ENCODE data around the gene TPTE2.
"Not testable (repeated sequence)": the region's sequence is repeated elsewhere in the genome, so short reads cannot be mapped to it uniquely, and the experiment has no call there.

TPTE2 gene

DNA sequence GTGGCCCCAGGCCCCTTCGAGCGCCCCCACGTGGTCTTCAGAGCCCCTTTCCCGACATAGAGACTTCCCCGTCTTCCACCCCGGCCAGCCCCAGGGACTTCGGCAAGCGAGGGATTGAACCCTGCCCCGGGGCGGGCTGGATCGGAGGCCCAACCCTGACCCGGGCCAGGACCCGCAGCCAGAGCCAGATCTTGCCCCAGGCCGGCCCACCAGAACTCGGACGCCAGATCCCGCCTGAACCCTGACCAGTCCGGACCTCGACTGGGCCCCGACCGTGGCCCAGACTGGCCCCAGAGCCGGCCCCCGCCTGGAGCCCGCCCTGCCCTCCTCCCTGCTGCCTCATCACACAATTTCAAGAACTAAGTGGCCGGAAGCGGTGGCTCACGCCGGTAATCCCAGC lies 253 bp upstream of the TPTE2 start:
- no peak for DNase-seq

GRCh38 chr13:19560672-19561071 lies 660 bp downstream of the TPTE2 start:
- not testable (repeated sequence) for DNase-seq

- not testable (repeated sequence) for DNase-seq
Measured at GRCh38 chr13:19559739-19560138, 1.6 kb downstream of the TPTE2 start.

- DNase-seq = not testable (repeated sequence)
Measured at GRCh38 chr13:19557287-19557686, 4.0 kb downstream of the TPTE2 start.

DNA sequence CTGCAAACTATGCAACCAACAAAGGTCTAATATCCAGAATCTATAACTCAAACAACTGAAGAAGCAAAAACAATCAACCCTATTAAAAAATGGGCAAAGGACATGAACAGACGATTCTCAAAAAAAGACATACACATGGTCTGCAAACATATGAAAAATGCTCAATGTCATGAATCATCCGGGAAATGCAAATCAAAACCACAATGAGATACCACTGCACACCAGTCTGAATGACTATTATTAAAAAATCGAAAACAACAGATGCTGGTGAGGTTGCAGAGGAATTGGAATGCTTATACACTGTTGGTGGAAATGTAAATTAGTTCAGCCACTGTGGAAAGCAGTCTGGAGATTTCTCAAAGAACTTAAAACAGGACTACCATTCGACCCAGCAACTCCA lies 12.1 kb downstream of the TPTE2 start:
- DNase-seq = not testable (repeated sequence)

- DNase-seq = not testable (repeated sequence)
Measured at GRCh38 chr13:19525634-19526033, 35.7 kb downstream of the TPTE2 start.

DNA sequence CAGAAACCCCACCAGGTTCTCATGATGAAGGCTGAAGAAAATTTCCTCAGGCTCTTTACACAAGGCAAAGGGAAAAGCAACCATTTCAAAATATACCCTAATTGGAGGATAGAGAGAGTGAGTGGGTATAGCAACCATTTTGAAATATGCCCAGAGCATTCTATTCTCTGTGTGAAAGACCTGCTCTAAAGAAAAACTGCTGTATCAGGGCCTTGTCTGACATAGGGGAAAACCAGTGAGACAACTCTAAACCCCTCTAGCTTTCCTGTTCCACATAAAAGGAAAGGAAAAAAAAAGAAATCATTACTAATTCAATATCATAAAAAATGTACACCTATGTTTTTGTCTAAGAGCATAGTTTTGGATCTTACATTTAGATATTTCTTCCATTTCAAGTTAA lies 42.3 kb downstream of the TPTE2 start:
- no peak for DNase-seq

- DNase-seq = not testable (repeated sequence)
Measured at GRCh38 chr13:19507623-19508022, 53.7 kb downstream of the TPTE2 start.

DNA sequence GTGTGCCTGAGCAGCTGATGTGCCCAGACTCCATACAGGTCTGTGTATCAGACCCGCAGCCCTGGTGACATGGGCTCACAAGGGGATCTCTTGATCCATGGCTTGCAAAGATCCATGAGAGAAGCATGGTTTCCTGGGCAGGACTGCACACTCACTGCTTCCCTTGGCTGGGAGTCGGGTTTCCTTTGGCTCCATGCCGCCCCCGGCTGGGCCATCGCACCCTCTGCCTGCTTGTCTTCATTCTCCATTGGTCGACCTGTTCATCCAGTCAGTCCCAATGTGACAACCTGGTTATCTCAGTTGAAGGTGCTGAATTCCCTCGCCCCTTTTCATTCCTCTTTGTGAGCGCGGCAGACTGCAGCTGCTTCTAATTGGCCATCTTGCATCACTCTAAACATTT lies 101.2 kb downstream of the TPTE2 start:
- not testable (repeated sequence) for DNase-seq

DNA sequence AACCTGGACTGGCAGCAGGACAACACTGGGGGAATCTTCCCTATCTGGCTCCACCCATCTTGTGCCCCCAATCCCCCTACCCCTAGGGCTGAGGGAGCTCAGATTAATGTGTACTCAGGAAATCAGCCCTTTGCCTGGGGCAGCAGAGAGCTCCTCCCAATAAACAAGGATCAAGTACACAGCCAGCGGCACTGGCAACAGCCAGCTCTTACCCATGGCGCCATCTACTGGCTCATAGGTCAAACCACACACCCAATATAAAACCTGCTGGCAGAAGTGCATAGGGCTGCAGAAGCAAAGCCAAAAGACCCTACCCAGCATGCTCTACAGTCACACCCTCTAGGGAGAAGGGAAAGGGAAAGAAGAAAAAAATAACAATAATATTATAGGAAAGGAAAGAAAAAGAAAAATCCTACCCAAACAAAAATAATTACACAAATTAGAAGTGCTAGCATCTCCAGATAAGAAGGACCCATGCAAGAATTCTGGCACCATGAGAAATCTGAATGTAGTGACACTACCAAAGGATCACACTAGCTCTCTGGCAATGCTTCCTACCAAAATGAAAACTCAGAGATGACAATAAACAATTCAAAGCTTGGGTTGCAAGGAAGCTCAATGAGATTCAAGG lies 122.2 kb downstream of the TPTE2 start:
- DNase-seq = not testable (repeated sequence)

DNA sequence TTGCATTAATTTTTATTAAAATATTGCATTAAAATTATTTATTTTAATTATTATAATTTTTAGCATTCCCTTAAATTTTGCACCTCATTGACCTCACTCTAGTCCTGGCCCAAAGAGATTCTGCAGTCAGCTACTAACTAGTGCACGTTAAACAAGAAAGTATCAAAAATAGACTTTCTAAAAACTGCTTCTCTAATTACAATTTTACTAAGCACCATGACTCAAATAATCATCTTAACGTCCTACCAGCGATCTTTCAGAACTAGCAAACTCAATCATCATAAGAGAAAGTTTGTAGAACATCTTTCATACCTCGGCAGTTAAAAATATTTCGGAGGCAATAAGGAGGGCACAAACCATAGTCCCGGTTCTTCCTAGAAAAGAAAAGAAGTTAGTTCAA lies 123.6 kb downstream of the TPTE2 start:
- DNase-seq = not testable (repeated sequence)

DNA sequence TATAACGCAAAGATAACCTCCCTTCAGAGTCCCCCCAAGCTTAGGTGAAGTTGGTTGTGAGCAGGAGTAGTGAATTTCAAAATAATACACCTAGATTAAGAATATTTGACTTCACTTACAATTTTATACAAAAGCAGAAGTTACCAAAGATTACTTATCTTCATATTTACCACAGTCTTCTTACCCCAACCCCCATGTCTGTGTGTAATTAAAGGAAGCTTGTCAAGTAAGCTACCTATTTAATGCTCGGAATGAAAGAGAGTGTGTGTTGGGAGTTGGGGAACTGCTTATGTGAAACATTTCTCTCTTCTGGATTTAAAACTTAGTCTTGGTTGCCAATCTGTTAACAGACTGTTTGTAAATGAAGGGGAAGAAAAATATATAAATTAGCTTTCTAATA lies 139.1 kb downstream of the TPTE2 start:
- DNase-seq = not testable (repeated sequence)

DNA sequence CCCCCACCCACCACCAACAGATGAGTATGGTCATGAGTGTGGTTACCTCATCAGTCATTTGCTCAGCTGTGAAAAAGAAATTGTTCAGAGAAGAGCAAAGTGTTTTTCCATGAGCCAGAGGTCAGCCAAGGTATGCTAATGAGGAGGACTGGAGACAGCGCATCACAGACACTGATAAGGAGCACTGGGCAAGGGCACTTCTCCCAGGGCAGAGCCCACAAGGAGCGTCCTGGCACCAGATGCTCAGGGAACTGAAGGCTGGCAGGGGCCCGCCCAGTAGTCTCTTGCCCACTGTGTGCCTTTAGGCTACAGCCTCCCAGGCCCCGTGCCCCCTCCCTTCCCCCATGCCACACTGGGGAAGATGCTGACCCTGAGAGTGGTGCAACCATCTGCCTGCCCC lies 148.8 kb downstream of the TPTE2 start:
- DNase-seq = not testable (repeated sequence)

DNA sequence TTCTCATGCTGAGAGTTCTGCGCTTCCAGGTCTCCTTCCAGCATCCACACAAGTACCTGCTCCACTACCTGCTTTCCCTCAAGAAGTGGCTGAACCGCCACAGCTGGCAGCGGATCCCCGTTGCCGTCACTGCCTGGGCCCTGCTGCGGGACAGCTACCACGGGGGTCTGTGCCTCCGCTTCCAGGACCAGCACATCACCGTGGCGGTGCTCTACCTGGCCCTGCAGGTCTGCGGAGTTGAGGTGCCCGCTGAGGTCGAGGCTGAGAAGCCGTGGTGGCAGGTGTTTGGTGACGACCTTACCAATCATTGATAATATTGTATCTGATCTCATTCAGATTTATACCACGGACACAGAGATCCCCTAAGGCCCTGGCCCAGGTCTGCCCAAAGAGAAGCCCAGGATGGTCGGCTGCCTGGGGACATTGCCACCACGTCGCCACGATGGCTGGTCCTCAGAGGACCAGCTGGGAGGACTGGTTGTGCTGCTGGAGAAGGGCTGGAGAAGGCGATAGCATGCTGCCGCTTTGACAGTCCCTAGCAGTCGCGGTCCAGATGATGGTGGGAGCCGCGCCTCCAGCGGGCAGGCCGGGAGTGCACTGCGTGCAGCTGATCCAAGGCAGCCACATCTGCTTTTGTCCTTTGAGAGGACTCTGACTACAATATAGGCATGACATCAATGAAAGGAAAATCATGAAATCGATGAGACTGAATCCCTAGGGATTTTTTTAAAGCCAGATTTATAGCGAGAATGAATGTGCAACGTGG lies 178.4 kb downstream of the TPTE2 start:
- not testable (repeated sequence) for DNase-seq

- DNase-seq = no peak
Measured at GRCh38 chr13:19382111-19382510, 179.2 kb downstream of the TPTE2 start.

Data from NCI-H1436 (cell line).